ENCODE results near the gene C18orf63. TPM values are rescaled to one million over a fixed set of nuclear protein-coding genes. Genes with fewer than 3 reads are reported as not detected.

The C18orf63 gene
- total RNA-seq, 1 experiment from 2014 or later = not detected

DNA sequence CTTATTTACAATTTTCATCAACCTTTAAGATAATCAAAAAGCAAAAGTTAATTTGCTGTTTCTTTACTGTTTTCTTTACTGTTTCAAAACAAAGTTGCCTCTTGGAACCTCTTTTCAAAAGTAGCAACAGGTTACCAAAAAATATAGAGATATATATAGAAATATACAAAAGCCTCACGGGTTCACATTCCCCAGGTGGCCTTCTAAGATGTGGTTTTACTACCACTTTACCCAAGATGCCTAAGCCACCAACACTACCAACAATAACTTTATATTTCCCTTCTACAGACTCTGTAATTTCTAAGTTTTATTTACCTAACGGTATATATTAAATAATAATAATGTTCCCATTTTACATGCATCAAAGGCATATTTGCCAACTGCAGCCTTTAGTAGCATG, 28.8 kb upstream of the C18orf63 start:
- Mint-ChIP-seq H3K4me3 (ENCODE audit: low read depth, unreplicated experiment) (no peak overlapping the region), H3K27ac (ENCODE audit: unreplicated experiment) (no peak overlapping the region), H3K4me1 (ENCODE audit: low read depth, unreplicated experiment) (peaks cover 61% of the 10 kb centered on the region), H3K36me3 (ENCODE audit: insufficient read depth, unreplicated experiment) (peaks cover 25% of the 10 kb centered on the region), H3K9me3 (ENCODE audit: low read depth, unreplicated experiment) (no peaks in the 10 kb centered on the region), H3K27me3 (ENCODE audit: unreplicated experiment) (no peaks in the 10 kb centered on the region)
- intact Hi-C loops (cut with micrococcal nuclease; ENCODE audit: unreplicated experiment) = no loop called here
- BruUV-seq (replicated peaks) = no TSS peak
- CTCF ChIA-PET = no interaction called here
- DNase-seq = no peak
- TF ChIP-seq, protein P1, sequence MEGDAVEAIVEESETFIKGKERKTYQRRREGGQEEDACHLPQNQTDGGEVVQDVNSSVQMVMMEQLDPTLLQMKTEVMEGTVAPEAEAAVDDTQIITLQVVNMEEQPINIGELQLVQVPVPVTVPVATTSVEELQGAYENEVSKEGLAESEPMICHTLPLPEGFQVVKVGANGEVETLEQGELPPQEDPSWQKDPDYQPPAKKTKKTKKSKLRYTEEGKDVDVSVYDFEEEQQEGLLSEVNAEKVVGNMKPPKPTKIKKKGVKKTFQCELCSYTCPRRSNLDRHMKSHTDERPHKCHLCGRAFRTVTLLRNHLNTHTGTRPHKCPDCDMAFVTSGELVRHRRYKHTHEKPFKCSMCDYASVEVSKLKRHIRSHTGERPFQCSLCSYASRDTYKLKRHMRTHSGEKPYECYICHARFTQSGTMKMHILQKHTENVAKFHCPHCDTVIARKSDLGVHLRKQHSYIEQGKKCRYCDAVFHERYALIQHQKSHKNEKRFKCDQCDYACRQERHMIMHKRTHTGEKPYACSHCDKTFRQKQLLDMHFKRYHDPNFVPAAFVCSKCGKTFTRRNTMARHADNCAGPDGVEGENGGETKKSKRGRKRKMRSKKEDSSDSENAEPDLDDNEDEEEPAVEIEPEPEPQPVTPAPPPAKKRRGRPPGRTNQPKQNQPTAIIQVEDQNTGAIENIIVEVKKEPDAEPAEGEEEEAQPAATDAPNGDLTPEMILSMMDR (IDR thresholded peaks at IDR 0.05; ENCODE audit: unreplicated experiment) = no peak

DNA sequence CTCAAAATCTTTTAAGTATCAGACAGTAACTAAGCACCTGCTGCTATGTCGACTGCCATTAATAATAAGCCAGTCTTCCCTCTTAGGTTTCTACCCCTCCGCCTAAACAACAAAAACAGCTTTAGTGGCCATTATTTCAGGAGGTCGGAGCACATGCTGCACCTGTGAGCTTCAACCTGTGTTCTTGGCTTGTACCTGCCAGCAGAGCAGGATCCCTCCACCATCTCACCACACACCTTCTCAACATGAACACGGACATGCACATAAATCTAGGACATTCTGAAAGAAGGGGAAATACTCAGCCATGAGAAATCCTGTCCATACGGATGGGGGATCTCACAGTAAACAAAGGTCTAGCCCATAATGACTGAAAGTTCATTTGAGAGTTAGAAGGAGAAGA, 27.6 kb upstream of the C18orf63 start:
- no peak for DNase-seq
- peaks cover 50% of the 10 kb centered on the region for H3K4me1 Mint-ChIP-seq (ENCODE audit: low read depth, unreplicated experiment)
- no peaks in the 10 kb centered on the region for H3K9me3 Mint-ChIP-seq (ENCODE audit: low read depth, unreplicated experiment)
- CTCF ChIA-PET = interaction anchor here (0.6 to 1.2 kb wide), 3 partner anchors 12 to 136 kb away, joined by 3 read pairs; no protein-coding TSS in a partner anchor
- peaks cover 22% of the 10 kb centered on the region for H3K36me3 Mint-ChIP-seq (ENCODE audit: insufficient read depth, unreplicated experiment)
- intact Hi-C loops (cut with micrococcal nuclease; ENCODE audit: unreplicated experiment) = loop anchor here (1.0 kb wide), 1 partner anchor 54 kb away; no protein-coding TSS in a partner anchor
- no TSS peak for BruUV-seq (replicated peaks)
- no peaks in the 10 kb centered on the region for H3K27me3 Mint-ChIP-seq (ENCODE audit: unreplicated experiment)
- peak overlapping the region; percentile 100 for H3K4me3 Mint-ChIP-seq (ENCODE audit: low read depth, unreplicated experiment)
- TF ChIP-seq, protein P1 (IDR thresholded peaks at IDR 0.05; ENCODE audit: unreplicated experiment) = no peak
- H3K27ac Mint-ChIP-seq (ENCODE audit: unreplicated experiment) = peak overlapping the region; percentile 17

DNA sequence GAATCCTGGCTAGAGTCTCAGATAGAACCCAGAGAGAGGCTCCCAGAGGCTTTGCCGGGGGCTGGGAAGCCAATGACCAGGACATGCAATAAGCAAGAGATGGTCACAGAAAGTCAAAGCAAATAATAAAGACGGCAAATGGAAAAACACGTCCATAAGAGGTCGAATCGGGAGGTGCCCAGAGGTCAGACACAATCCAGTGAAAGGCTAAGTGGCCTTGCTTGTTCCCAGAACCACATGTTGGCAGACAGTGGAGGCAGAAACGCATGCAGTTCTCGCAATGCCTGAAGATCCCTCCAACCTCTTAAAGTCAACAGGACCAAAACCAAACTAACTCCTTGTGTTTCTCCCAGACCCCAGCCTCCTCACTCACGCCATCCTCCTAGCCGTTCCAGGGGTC, 26.9 kb upstream of the C18orf63 start:
- TF ChIP-seq, protein P1 (IDR thresholded peaks at IDR 0.05; ENCODE audit: unreplicated experiment) = no peak
- DNase-seq = no peak
- no peaks in the 10 kb centered on the region for H3K27me3 Mint-ChIP-seq (ENCODE audit: unreplicated experiment)
- CTCF ChIA-PET = no interaction called here
- peak overlapping the region; percentile 17 for H3K27ac Mint-ChIP-seq (ENCODE audit: unreplicated experiment)
- peak overlapping the region; percentile 100 for H3K4me3 Mint-ChIP-seq (ENCODE audit: low read depth, unreplicated experiment)
- H3K9me3 Mint-ChIP-seq (ENCODE audit: low read depth, unreplicated experiment) = no peaks in the 10 kb centered on the region
- H3K4me1 Mint-ChIP-seq (ENCODE audit: low read depth, unreplicated experiment) = peaks cover 43% of the 10 kb centered on the region
- no TSS peak for BruUV-seq (replicated peaks)
- intact Hi-C loops (cut with micrococcal nuclease; ENCODE audit: unreplicated experiment) = loop anchor here (1.0 kb wide), 1 partner anchor 54 kb away; no protein-coding TSS in a partner anchor
- H3K36me3 Mint-ChIP-seq (ENCODE audit: insufficient read depth, unreplicated experiment) = peaks cover 22% of the 10 kb centered on the region

DNA sequence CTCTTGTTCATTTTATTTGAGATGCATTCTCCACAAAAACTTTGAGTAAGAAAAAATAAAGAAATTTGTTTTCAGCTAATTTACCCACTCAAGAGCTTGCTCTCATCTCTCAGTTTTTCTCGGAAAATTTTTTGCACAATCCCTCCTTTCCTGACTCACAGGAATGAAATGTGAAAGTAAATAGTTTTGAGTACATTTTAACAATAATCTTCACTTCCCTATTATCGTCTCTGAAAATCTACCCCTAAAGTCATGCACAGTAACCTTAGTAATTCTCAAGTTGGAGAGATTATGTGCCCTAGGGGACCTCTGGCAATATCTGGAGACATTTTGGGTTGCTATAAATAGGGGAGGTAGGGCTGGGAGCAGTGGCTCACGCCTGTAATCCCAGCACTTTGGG, 26.5 kb upstream of the C18orf63 start:
- Mint-ChIP-seq H3K27ac (ENCODE audit: unreplicated experiment) (peak overlapping the region; percentile 17), H3K27me3 (ENCODE audit: unreplicated experiment) (no peaks in the 10 kb centered on the region), H3K36me3 (ENCODE audit: insufficient read depth, unreplicated experiment) (peaks cover 22% of the 10 kb centered on the region), H3K9me3 (ENCODE audit: low read depth, unreplicated experiment) (no peaks in the 10 kb centered on the region), H3K4me1 (ENCODE audit: low read depth, unreplicated experiment) (peaks cover 39% of the 10 kb centered on the region), H3K4me3 (ENCODE audit: low read depth, unreplicated experiment) (peak overlapping the region; percentile 100)
- intact Hi-C loops (cut with micrococcal nuclease; ENCODE audit: unreplicated experiment) = no loop called here
- CTCF ChIA-PET = no interaction called here
- no TSS peak for BruUV-seq (replicated peaks)
- DNase-seq = no peak
- TF ChIP-seq, protein P1 (IDR thresholded peaks at IDR 0.05; ENCODE audit: unreplicated experiment) = no peak

All from Calu3 (cell line).